Measurements from ENCODE around the gene DNAJC17. TPM values are rescaled to one million over a fixed set of nuclear protein-coding genes. Genes with fewer than 3 reads are reported as not detected.

The DNAJC17 gene
- total RNA-seq, 3 donors from 2014 or later (not counting 1 experiment from before 2014, with no cell fraction given), result 36.2 to 64.9 (median 50.0) TPM

DNA sequence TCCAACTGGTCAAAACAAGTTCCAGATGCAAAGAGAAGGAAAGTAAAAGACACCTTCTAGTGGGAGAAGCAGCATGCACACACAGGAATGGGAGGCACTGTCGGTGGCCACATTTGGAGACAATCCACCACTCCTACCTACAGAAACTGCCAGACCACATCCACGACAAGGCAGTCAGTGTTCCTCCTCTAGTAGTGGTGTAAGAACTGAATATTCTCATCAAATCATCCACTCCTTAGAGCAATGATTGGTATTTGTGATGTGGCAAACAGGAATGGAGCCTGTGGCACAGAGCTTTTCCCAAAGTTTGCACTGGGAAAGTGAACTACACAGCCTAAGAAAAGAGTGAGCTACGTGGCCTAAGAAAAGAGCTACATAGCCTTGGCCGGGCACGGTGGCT lies 31.5 kb upstream of the DNAJC17 start:
- no peaks in the 10 kb centered on the region for H3K36me3 Mint-ChIP-seq
- Histone ChIP-seq H3K4me1 (ENCODE audit: control insufficient read depth, insufficient read depth, low read length) (peaks cover 3% of the 10 kb centered on the region), H3K36me3 (ENCODE audit: control insufficient read depth, insufficient read depth, low read length) (no peaks in the 10 kb centered on the region), H3K27me3 (ENCODE audit: control insufficient read depth, insufficient read depth, low read length) (peaks cover 7% of the 10 kb centered on the region), H3K27ac (ENCODE audit: low read length) (no peak overlapping the region), H3K9me3 (ENCODE audit: control insufficient read depth, insufficient read depth, low read length) (no peaks in the 10 kb centered on the region), H3K4me3 (ENCODE audit: low read length) (no peak overlapping the region)
- WGBS (ENCODE audit: insufficient coverage), result 95% methylated on average over 4 of the region's 5 CpGs
- TF ChIP-seq, protein P1, sequence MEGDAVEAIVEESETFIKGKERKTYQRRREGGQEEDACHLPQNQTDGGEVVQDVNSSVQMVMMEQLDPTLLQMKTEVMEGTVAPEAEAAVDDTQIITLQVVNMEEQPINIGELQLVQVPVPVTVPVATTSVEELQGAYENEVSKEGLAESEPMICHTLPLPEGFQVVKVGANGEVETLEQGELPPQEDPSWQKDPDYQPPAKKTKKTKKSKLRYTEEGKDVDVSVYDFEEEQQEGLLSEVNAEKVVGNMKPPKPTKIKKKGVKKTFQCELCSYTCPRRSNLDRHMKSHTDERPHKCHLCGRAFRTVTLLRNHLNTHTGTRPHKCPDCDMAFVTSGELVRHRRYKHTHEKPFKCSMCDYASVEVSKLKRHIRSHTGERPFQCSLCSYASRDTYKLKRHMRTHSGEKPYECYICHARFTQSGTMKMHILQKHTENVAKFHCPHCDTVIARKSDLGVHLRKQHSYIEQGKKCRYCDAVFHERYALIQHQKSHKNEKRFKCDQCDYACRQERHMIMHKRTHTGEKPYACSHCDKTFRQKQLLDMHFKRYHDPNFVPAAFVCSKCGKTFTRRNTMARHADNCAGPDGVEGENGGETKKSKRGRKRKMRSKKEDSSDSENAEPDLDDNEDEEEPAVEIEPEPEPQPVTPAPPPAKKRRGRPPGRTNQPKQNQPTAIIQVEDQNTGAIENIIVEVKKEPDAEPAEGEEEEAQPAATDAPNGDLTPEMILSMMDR (IDR thresholded peaks at IDR 0.05), result no peak
- no peaks in the 10 kb centered on the region for H3K4me1 Mint-ChIP-seq
- no peaks in the 10 kb centered on the region for H3K9me3 Mint-ChIP-seq
- no peak overlapping the region for H3K4me3 Mint-ChIP-seq
- H3K27ac Mint-ChIP-seq, result no peak overlapping the region
- peaks cover 9 to 20% of the 10 kb centered on the region in 2 donors for H3K27me3 Mint-ChIP-seq (ENCODE audit: low read depth in 2 of 2)
- DNase-seq (no peak), ATAC-seq (no peak)
- intact Hi-C loops (cut with micrococcal nuclease), result no loop called here

- no peaks in the 10 kb centered on the region for H3K36me3 ChIP-seq (ENCODE audit: control insufficient read depth, insufficient read depth, low read length)
- Mint-ChIP-seq H3K9me3 (no peaks in the 10 kb centered on the region), H3K36me3 (no peaks in the 10 kb centered on the region), H3K4me3 (no peak overlapping the region), H3K4me1 (no peaks in the 10 kb centered on the region), H3K27ac (no peak overlapping the region), H3K27me3 (ENCODE audit: low read depth in 2 of 2) (peaks cover 0 to under 1% of the 10 kb centered on the region in 2 donors)
- H3K4me1 ChIP-seq (ENCODE audit: control insufficient read depth, insufficient read depth, low read length), result no peaks in the 10 kb centered on the region
- H3K27me3 ChIP-seq (ENCODE audit: control insufficient read depth, insufficient read depth, low read length), result no peaks in the 10 kb centered on the region
- no peaks in the 10 kb centered on the region for H3K9me3 ChIP-seq (ENCODE audit: control insufficient read depth, insufficient read depth, low read length)
- TF ChIP-seq, protein P1 (IDR thresholded peaks at IDR 0.05), result no peak
- ATAC-seq, result no peak
- no peak for DNase-seq
- H3K4me3 ChIP-seq (ENCODE audit: low read length), result no peak overlapping the region
- no peak overlapping the region for H3K27ac ChIP-seq (ENCODE audit: low read length)
- intact Hi-C loops (cut with micrococcal nuclease), result no loop called here
- 100% methylated on average over 1 of the region's 1 CpG for WGBS (ENCODE audit: insufficient coverage)
Measured at GRCh38 chr15:40836020-40836419, 28.7 kb upstream of the DNAJC17 start.

DNA sequence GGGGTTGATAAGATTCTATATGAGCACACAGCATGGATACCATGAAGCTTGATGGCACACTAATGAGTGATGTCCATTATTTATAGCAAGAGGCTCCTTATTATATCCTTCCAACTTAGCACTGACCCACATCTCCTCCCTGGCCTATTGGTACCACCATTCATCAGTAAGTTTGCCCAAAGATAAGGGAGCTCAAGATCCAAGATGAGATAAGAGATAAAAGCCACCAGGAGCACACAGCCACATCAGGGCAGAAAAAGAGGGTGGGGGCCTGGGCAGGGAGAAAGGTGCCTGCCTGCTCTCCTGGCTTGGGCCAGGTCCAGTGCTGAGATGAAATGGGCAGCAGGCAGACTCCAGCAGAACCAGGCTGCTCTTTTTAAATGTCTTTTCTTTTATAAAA lies 25.6 kb upstream of the DNAJC17 start:
- H3K4me3 ChIP-seq (ENCODE audit: low read length), result no peak overlapping the region
- Mint-ChIP-seq H3K4me1 (no peaks in the 10 kb centered on the region), H3K36me3 (no peaks in the 10 kb centered on the region), H3K27ac (no peak overlapping the region), H3K4me3 (no peak overlapping the region), H3K27me3 (ENCODE audit: low read depth in 2 of 2) (peaks cover 0 to 3% of the 10 kb centered on the region in 2 donors), H3K9me3 (no peaks in the 10 kb centered on the region)
- ATAC-seq, result no peak
- no peaks in the 10 kb centered on the region for H3K9me3 ChIP-seq (ENCODE audit: control insufficient read depth, insufficient read depth, low read length)
- intact Hi-C loops (cut with micrococcal nuclease), result no loop called here
- H3K27me3 ChIP-seq (ENCODE audit: control insufficient read depth, insufficient read depth, low read length), result no peaks in the 10 kb centered on the region
- no peaks in the 10 kb centered on the region for H3K36me3 ChIP-seq (ENCODE audit: control insufficient read depth, insufficient read depth, low read length)
- no peaks in the 10 kb centered on the region for H3K4me1 ChIP-seq (ENCODE audit: control insufficient read depth, insufficient read depth, low read length)
- no peak for DNase-seq
- TF ChIP-seq, protein P1 (IDR thresholded peaks at IDR 0.05), result no peak
- no peak overlapping the region for H3K27ac ChIP-seq (ENCODE audit: low read length)

DNA sequence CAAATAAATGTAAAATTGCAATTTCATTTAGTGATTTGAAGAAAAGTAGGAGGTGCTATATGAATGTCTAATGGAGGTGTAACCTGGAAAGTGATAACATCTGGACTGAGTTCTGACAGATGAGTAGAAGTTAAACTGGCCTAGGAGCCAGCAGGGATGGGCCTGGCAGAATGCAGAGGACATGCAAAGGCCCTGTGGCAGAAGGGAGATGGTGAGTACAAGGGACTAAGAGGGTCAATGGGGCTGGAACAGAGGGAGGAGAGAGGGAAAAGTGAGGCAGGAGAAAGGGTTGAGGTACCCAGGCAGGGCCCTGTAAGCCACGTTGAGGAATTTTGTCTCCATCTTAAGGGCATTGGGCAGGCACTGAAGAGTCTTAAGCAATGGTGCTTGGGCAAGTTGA lies 24.6 kb upstream of the DNAJC17 start:
- no peaks in the 10 kb centered on the region for H3K36me3 ChIP-seq (ENCODE audit: control insufficient read depth, insufficient read depth, low read length)
- no peaks in the 10 kb centered on the region for H3K9me3 ChIP-seq (ENCODE audit: control insufficient read depth, insufficient read depth, low read length)
- H3K27me3 ChIP-seq (ENCODE audit: control insufficient read depth, insufficient read depth, low read length), result no peaks in the 10 kb centered on the region
- H3K4me1 ChIP-seq (ENCODE audit: control insufficient read depth, insufficient read depth, low read length), result no peaks in the 10 kb centered on the region
- Mint-ChIP-seq H3K4me3 (no peak overlapping the region), H3K27ac (no peak overlapping the region), H3K27me3 (ENCODE audit: low read depth in 2 of 2) (peaks cover 0 to 3% of the 10 kb centered on the region in 2 donors), H3K36me3 (no peaks in the 10 kb centered on the region), H3K4me1 (no peaks in the 10 kb centered on the region), H3K9me3 (no peaks in the 10 kb centered on the region)
- DNase-seq (no peak), ATAC-seq (no peak)
- TF ChIP-seq, protein P1 (IDR thresholded peaks at IDR 0.05), result no peak
- intact Hi-C loops (cut with micrococcal nuclease), result no loop called here
- H3K4me3 ChIP-seq (ENCODE audit: low read length), result no peak overlapping the region
- no peak overlapping the region for H3K27ac ChIP-seq (ENCODE audit: low read length)
- 73% methylated on average over 1 of the region's 1 CpG for WGBS (ENCODE audit: insufficient coverage)

Data from natural killer cell (primary cell).